NCI-H2171 (cell line): ENCODE data around the gene POLR3F.
"Not testable (repeated sequence)": the region's sequence is repeated elsewhere in the genome, so short reads cannot be mapped to it uniquely, and the experiment has no call there.

Experiments used
- DNase-seq: peaks from one replicate; lab custom pipeline; 2025; lab: John Stamatoyannopoulos, UW

Gene POLR3F, protein sequence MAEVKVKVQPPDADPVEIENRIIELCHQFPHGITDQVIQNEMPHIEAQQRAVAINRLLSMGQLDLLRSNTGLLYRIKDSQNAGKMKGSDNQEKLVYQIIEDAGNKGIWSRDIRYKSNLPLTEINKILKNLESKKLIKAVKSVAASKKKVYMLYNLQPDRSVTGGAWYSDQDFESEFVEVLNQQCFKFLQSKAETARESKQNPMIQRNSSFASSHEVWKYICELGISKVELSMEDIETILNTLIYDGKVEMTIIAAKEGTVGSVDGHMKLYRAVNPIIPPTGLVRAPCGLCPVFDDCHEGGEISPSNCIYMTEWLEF

DNA sequence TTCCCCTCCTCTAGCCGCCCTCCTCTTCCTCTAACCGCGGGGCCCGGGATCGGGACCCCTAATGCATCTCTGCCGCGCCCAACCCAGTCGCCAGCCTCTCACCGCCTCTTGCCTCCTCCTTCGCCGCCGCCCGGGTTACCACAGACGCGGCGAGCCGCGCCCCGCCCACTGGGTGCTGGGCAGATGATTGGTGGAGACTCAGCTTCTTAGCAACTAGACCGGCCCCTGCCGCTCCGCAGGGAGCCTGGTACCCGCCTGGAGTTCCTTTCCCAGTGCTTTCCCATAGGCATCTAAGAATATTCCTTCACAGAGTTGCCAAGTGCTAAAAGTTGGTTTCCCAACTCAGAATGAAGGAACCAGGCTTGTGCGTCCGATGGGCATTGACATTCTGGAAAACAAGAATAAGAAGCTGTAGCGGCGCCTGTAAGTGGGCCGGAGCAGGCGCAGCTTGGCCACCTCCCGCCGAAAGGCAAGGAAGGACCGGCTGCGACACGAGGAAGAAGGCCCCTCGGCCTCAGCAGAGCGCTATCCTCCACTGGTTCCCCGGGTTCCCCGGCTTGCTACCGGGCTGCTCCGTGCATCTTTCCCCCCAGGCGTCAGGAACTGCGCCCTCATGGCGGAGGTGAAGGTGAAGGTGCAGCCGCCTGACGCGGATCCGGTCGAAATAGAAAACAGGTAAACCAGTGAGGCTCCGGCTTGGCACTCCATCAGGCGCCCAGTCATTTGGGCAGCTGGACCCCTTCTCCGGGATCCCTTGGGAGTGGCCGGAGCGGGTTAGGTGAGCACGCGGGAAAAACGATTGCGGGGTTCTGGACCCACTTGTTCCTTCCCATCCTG, at the start of gene POLR3F, which contains the start of gene DZANK1:
Gene POLR3F, plus strand, starts transcription at position 497 of the 837 bp plus-strand sequence. Its CDS starts 117 bp downstream, at position 614.
Gene DZANK1, minus strand, starts transcription at position 137 of the 837 bp plus-strand sequence. CDS start 1,672 bp downstream, outside the sequence.
- DNase-seq: peak; percentile 96

DNA sequence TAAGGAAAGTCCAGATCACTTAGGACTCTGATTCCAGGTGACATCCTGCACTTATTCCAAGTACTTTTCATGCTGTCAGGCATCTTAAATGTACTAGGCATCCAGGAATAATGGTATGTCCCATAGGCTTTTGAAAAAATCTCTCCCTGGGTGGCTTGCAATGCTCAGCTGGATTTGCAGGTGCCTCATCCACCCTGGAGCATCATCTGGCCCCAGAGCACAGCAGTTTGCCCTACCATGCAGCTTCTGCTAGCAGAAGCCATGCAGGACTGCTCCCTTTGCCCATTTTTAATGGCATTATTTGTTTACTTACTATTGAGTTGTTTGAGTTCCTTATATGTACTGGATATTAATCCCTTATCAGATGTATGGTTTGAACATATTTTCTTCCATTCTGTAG, 45.6 kb upstream of the POLR3F start:
- DNase-seq: no peak

DNA sequence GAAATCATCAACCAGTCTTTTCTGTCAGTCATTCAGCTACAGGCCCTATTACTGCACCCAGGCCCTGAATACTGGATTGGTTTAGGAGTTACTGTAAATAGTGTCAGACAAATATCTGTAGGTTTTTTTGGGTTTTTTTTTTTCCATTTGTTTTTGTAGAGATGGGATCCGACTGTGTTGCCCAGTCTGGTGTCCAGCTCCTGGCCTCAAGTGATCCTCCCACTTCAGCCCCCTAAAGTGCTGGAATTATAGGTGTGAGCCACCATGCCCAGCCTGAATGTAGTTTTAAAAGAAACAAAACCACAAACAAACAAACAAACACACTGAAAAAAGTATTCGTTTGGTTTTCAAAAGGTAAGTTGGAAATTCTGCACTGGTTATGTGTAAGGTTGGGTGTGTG, 40.0 kb upstream of the POLR3F start:
- DNase-seq: no peak

DNA sequence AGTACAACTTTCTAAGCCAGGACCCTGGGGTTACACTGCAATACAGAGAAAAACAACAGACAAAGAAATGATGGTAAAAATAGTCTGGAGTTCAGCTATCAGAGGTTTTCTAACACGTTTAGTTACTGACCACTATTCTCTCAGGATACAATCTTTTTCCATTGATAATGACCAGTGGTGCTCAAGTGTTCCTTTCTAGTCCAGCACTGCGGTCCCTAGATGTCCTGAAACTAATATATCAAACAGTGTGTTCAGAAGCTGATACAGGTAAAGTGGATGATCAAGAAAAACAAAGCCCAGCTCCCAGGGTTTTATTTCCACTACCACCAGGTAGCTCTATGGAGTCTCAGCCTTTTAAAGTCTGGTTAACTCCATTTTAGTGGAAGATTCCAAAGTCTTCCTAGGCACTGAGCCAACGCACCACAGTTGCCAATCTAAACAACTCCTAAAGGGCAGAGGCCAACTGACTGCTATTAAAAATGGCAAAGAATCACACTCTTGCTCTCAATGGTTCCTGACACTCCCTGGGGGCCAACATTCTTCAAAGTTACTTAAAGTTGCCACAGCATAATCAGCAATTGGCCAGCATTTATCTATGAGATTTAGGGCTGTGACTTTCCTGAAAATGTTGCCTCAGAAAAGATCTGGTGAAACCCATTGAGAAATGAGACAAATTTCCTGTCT, 38.6 kb upstream of the POLR3F start:
- no peak for DNase-seq

DNA sequence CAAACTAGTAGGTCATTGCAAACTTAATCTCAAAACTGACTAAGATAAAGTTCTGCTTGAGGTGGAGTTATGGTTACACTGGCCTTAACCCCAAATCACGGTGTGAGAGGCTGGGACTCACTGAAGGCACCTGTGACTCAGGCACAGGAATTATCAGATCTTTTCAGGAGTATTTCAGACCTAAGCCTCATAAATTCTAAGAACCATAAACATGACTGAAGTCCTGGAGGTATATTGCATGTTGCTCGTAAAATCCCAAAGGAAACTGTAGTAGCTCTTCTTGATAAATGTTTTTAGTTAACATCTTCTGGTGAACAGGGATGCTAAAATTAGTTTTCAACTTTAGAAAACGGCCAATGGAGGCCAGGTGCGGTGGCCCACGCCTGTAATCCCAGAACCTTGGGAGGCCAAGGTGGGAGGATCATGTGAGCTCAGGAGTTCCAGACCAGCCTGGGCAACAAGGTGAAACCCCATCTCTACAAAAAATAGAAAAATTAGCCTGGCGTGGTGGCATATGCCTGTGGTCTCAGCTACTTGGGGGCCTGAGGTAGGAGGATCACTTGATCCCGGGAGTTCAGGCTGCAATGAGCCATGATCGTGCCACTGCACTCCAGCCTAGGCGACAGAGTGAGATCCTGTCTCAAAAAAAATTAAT, 36.9 kb upstream of the POLR3F start:
- DNase-seq: no peak

DNA sequence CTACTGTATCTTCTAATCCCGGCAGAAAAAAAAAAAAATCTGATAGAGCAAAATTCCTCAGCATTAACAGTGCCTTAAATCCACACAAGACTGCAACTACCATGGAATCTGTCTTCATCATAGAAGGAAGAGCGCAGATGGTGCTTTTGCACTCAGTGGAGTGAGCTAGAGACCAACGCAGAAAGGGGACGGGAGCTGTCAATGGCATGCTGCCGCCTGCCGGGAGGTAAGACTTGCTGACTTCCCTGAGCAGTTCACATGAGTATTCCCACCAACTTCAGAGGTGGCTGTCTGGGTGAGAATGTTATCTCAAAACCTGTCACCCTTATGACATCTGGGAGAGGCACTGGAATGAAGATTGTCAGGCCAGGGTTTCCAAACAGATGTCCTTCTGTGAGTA, 36.0 kb upstream of the POLR3F start:
- DNase-seq: no peak

DNA sequence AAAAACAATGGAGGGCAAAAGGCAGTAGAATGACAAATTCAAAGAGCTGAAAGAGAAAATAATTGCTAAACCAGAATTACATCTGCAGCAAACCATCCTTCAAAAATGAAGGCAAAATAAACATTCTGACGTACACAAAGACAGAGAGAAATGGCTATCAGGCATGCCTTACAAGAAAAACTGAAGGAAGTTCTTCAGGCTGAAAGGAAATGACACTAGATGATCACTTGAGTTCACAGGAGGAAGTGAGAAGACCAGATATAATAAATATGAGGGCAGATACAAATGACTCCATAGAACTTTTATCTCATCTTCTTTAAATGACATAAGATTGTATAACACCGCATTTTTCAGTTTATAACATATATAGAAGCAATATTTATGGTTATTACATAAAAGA, 30.3 kb upstream of the POLR3F start:
- DNase-seq: no peak

DNA sequence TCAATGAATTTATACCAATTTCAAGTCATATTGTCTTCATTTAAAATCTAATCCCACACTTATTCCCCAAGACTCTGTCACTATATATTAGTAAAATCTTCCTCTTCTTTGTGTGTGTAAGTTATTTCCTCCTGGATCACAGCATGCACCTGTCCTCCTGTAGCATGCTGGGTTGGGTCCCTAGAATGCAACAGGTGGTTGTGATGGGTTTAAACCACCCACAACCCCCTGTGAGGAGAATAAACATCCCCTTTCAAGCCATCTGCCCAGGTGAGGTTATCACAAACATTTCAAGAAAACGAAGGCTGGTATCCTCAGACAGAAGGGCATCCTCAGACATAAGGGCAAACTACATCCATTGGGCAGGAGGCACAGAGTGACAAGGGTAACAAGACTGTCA, 26.8 kb upstream of the POLR3F start:
- no peak for DNase-seq

DNA sequence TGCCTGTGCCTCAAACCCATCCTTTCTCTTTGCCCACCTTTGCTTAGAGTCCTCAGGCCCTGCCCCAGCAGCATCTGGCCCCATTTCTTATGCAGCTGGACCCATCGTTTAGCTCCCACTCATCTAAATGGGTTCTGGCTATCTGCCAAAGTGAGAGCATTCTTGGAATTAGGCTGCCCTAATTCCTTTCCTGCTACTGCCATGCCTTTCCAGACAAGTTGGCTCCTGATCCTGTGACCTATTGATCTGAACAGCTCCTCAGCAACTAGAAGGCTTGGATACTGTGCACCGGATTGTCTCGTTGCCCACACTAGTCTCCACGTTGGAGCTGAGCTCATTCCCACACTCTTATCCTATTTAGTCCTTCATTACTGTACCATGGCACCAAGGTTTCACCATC, 23.3 kb upstream of the POLR3F start:
- peak; percentile 42 for DNase-seq

DNA sequence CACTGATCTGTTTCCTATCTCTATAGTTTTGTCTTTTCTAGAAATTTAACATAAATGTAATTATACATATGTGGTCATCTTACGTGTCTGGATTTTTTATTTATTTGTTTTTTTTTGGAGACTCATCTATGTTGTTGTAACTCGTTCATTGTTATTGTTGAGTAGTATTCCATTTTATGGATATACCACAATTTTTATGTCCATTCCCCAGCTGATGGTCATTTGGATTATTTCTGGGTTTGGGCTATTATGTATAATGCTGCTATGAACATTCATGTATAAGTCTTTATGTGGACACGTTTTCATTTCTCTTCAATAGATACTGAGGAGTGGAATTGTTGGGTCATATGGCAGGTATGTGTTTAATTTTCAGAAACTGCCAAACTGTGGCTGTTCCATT, 10.6 kb upstream of the POLR3F start:
- DNase-seq: no peak

DNA sequence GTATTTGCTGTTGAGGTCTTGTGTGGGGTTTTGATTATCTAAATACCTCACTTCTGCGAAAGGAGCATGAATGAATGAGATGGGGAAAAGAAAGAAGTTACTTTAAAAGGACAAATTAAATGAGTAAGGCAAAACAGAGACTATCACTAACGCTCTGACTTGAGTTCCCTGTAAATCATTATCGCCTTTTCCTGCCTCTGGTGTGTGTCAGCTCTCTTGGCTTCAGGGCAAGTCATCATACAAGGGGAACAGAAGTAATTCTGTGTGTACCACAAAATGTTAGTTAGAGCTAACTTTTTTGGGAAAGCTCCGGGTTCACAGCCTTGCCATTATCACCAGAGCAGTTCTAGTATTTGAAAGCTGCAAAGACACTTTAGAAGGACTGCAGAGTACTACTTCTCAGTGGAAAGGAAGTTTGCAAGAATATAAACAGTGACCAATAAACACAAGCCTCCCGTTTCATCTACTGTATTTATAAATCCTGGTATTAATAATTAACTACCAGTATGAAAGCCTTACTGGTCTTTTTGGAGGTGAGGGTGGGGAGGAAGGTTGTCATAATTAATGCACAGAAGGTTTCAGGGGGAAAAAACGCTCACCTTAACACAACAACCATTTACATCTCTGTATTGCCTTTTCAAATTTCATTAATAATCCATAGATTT, 1.5 kb upstream of the POLR3F start:
- no peak for DNase-seq

DNA sequence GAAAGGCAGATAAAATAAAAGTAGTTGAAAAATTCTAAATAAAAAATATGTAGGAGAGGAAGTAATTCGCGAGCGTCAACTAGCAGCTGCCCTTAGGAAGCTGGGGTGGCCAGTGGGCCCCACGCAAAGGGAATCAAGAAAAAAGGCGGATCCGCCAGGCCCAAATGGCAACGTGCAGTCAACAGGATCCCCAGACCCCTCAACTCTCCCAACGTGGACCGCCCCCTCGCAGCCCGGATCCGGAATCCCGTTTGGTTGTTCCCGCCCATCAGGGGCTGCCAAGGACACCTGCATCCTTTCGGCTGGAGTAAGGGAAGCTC, 656 bp upstream of the POLR3F start:
- no peak for DNase-seq

DNA sequence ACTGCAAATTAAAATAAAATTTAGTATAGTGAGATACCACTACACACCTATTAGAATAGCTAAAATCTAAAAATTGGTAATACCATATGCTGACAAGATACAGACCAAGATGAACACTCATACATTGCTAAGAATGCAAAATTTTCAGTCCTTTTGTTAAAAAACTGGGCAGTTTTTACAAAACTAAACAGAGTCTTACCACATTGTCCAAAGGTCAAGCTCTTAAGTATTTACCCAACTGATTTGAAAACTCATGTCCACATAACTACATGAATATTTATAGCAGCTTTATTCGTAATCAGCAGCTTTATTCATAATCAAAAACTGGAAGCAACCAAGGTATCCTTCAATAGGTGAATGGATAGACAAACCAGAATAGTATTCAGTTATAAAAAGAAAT, 10.0 kb downstream of the POLR3F start:
- no peak for DNase-seq

DNA sequence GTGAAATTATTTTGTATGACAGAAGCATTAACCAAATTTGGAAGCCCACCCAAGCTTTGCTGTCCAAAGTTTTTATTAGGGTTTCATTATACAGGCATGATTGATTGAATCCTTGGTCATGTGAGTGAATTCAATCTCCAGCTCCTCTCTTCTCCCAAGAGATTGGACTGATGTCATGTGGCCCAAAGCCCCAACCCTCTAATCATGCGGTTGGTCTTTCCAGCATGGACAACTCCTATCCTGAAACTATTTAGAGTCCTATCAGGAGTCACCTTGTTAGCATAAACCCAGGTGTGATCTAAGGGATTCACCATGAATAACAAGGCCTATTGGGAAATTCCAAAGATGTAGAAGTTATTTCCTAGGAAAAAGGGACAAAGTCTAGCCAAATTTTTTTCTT, 10.6 kb downstream of the POLR3F start:
- no peak for DNase-seq

DNA sequence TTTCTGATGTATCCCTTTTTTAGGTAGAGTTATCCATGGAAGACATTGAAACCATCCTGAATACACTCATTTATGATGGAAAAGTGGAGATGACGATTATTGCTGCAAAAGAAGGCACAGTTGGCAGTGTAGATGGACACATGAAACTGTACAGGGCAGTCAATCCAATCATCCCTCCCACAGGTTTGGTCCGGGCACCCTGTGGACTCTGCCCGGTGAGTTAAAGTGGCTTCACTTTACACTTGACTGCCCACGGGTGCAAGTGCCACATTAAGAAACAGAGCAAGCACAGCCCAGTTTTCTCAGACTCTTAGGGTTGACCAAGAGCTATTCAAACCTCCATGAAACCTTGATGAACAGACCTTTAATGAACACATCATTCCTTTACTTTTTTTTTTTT, 14.4 kb downstream of the POLR3F start:
- no peak for DNase-seq

DNA sequence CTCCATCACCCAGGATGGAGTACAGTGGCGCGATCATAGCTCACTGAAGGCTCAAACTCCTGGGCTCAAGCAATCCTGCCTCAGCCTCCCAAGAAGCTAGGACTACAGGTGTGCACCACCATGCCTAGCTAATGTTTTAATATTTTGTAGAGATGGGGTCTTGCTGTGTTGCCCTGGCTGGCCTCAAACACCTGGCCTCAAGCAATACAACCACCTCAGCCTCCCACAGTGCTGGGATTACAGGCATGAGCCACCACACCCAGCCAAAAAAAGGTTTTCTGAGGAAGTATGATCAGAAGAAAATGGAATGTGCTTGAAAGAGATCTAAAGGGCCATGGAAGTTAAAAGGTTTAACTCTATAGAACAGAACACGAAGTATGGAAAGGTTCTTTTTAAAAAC, 21.1 kb downstream of the POLR3F start:
- DNase-seq: no peak

DNA sequence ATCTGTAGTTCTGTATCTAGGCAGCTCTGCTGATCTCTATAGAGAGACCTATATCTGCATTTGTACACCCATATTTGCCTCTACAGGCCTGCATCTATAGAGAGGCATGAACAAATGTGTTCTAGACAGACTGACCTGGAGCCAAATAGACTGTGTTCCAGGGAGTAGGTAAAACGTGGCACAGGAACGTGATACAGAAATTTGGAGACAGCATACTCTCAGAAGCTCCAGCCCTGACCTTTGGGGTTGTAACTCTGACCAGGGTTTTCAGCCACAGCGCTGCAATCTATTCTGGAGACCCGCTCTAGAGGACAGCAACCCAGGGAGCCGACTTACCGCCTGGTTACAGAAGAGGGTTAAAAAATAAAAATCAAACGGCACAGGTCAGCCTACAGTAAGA, 28.9 kb downstream of the POLR3F start:
- DNase-seq: no peak

DNA sequence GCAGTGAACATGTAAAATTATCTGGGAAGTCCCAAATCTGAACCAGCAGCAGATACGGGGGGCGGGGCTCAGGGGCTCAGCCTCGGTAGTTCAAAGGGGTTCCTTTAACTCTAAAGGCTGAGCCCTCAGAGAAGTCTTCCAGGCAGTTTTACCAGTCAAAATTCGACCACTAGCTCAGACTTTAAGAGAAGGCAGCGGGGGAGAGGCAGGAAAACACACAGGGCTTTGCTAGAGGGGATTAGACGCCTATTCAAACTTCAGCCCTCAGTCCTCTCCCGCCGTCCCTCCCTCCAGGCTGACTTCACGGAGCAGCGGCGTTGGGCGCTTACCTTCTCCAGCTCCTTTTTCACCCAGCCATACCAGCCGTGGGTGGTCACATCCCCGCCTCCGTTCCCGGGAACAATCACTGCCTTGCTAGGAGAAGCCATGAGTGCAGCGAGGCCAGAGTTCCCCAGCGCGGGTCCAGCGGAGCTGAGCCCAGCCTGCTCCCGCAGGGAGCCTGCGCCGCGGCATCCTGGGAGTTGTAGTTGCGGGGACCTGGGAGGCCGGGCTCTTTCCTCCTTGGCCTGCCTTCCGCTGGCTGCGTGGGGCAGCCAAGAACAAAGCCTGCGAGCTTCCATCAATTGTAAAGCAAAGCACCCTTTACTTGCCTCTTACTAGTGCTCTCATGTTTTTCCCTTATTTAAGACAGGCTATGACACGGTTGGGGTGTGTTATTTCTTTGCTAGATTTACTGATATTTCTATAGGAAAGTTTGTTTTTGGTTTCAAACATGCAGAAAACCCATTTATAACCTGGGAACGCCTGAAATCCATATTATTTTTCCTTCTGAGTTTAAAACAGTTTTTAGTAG, 29.8 kb downstream of the POLR3F start, which contains the start of gene RBBP9:
Gene RBBP9, minus strand, starts transcription at position 486 of the 853 bp plus-strand sequence. Its CDS starts 58 bp downstream, at position 428.
- DNase-seq: peak; percentile 90

DNA sequence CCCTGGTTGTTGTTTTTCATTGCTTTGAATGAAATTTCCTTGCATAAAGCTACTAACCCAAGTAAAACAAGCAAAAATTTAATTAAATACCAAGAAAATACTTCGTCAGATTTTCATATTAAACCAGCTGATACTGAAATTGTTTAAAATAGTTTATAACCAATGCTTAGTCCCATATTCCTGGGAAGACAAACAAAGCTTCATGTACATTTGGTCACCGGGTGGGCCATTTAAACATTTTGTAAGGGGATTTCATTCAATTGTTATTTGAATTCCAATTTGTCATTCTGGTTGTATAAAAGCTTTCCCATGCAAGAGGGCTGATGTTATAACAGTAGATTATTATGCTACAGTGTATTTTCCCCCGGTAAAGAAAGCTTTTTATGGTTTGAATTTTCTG, 30.4 kb downstream of the POLR3F start:
- no peak for DNase-seq

DNA sequence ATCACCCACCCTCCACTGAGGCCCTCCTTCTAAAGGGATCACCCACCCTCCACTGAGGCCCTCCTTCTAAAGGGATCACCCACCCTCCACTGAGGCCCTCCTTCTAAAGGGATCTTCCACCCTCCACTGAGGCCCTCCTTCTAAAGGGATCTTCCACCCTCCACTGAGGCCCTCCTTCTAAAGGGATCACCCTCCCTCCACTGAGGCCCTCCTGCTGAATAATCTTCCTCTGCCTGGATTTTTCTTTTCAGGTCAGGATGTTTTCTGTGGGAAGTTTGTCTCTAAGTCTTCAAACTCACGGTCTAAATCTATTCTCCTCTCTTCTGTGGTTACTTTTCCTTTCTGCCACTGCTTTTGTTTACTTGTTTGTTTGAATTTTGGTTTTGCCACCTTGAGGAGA, 34.5 kb downstream of the POLR3F start:
- DNase-seq: not testable (repeated sequence)
